Measurements from ENCODE around the gene SNRPA.

- no peak for TF ChIP-seq POLR2A (IDR thresholded peaks at IDR 0.05)
- no peak for TF ChIP-seq CTCF (IDR thresholded peaks at IDR 0.05 in 4 of 5, conservative IDR thresholded peaks at IDR 0.05 in 1 of 5)
Observed at GRCh38 chr19:40745402-40745780, 5.6 kb upstream of the SNRPA start.

Measured in gastrocnemius medialis (tissue), 4 donors.